ENCODE measurements around the gene ETFA. TPM values are rescaled to one million over a fixed set of nuclear protein-coding genes. Genes with fewer than 3 reads are reported as not detected.

The ETFA gene
- total RNA-seq, 2 donors from 2014 or later: 68.6 to 82.8 TPM

DNA sequence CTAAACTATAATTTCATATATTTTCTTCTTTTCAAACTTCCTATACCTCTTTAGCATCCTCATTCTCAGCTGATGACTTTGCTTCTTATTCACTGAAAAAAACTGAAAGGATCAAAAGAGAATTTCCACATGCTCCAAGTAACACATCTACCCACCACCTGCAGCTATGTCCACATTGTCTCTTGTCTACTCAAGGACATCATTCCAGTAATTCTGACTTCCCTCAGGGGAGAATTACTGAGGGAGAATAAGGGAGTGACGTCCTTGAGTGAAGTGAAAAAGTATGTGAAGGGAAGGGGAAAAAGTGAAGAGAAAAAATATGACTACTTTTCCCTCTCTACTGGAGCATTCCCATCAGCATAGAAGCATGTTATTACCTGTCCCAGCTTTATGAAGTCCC, 32.6 kb downstream of the ETFA start:
- H3K36me3 ChIP-seq: peaks cover 0 to 3% of the 10 kb centered on the region in 2 donors
- no peak for DNase-seq (ENCODE audit: low spot score)
- H3K27ac ChIP-seq: no peak overlapping the region
- TF ChIP-seq POLR2AphosphoS5 (IDR thresholded peaks at IDR 0.05) (no peak), POLR2A (IDR thresholded peaks at IDR 0.05) (no peak)
- TF ChIP-seq, protein P1, sequence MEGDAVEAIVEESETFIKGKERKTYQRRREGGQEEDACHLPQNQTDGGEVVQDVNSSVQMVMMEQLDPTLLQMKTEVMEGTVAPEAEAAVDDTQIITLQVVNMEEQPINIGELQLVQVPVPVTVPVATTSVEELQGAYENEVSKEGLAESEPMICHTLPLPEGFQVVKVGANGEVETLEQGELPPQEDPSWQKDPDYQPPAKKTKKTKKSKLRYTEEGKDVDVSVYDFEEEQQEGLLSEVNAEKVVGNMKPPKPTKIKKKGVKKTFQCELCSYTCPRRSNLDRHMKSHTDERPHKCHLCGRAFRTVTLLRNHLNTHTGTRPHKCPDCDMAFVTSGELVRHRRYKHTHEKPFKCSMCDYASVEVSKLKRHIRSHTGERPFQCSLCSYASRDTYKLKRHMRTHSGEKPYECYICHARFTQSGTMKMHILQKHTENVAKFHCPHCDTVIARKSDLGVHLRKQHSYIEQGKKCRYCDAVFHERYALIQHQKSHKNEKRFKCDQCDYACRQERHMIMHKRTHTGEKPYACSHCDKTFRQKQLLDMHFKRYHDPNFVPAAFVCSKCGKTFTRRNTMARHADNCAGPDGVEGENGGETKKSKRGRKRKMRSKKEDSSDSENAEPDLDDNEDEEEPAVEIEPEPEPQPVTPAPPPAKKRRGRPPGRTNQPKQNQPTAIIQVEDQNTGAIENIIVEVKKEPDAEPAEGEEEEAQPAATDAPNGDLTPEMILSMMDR (IDR thresholded peaks at IDR 0.05): no peak
- no peak overlapping the region for H3K4me3 ChIP-seq
- H3K27me3 ChIP-seq (replicated peaks; ENCODE audit: insufficient read depth): no peaks in the 10 kb centered on the region
- 94% methylated on average over 1 of the region's 1 CpG for WGBS
- no peaks in the 10 kb centered on the region for H3K9me3 ChIP-seq
- intact Hi-C loops (cut with DNase I): no loop called here
- H3K4me1 ChIP-seq (replicated peaks): no peaks in the 10 kb centered on the region

DNA sequence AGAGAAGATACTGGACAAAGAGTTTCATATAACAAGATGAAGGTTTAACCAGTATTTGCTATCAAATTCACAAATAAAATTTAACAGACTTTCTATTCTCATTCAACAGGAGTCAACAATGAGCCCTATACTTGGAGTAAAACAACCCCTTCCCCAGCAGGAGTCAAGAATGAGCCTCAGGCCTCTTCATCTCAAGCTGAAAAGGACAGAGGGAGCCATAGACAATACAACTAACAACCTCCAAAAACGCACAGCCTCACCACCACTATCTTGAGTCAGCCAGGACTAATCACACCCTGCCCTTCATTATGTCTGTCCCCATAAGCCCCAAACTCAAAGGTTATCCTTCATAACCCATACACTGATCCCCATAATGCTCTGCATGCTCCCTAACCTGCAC, 36.4 kb downstream of the ETFA start:
- Histone ChIP-seq H3K36me3 (no peaks in the 10 kb centered on the region), H3K4me1 (replicated peaks) (no peaks in the 10 kb centered on the region), H3K27ac (no peak overlapping the region), H3K4me3 (no peak overlapping the region), H3K27me3 (replicated peaks; ENCODE audit: insufficient read depth) (no peaks in the 10 kb centered on the region), H3K9me3 (no peaks in the 10 kb centered on the region)
- DNase-seq (ENCODE audit: low spot score): no peak
- intact Hi-C loops (cut with DNase I): no loop called here
- 68% methylated on average over 1 of the region's 1 CpG for WGBS
- no peak for TF ChIP-seq POLR2A (IDR thresholded peaks at IDR 0.05)
- TF ChIP-seq, protein P1 (IDR thresholded peaks at IDR 0.05): no peak
- no peak for TF ChIP-seq POLR2AphosphoS5 (IDR thresholded peaks at IDR 0.05)

DNA sequence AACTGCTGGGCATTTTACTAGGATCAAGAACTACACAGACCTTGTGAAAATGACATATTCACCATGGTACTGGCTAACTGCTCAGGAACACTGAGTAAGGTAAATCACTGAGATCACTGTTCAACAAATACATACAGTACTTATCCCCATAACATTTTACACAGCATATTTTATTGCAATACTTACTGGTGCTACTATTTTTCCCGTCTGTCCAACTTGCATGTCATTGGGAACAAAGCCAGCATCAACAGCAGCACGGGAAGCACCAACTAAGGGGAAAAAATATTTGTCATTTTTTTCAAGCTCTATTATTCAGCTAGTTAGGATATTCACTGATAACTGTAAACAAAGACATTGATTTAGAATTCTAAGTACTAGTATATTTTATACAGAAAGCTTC, 37.0 kb downstream of the ETFA start:
- H3K27ac ChIP-seq: no peak overlapping the region
- no peaks in the 10 kb centered on the region for H3K27me3 ChIP-seq (replicated peaks; ENCODE audit: insufficient read depth)
- no peak for TF ChIP-seq POLR2A (IDR thresholded peaks at IDR 0.05)
- TF ChIP-seq POLR2AphosphoS5 (IDR thresholded peaks at IDR 0.05): no peak
- TF ChIP-seq, protein P1 (IDR thresholded peaks at IDR 0.05): no peak
- intact Hi-C loops (cut with DNase I): no loop called here
- no peak overlapping the region for H3K4me3 ChIP-seq
- WGBS: 9% methylated on average over 2 of the region's 2 CpGs
- no peaks in the 10 kb centered on the region for H3K36me3 ChIP-seq
- H3K4me1 ChIP-seq (replicated peaks): no peaks in the 10 kb centered on the region
- DNase-seq (ENCODE audit: low spot score): no peak
- no peaks in the 10 kb centered on the region for H3K9me3 ChIP-seq

DNA sequence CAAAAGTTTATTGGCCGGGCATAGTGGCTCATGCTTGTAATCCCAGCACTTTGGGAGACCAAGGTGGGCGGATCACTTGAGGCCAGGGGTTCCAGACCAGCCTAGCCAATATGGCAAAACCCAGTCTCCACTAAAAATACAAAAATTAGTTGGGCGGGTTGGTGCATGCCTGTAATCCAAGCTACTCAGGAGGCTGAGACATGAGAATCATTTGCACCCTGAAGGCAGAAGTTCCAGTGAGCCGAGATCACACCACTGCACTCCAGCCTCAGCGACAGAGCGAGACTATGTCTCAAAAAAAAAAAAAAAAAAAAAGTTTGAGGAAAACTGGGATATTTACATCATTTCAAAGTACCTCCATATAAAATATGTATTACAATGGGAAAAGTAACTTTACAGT, 40.4 kb downstream of the ETFA start:
- H3K27ac ChIP-seq: no peak overlapping the region
- H3K9me3 ChIP-seq: no peaks in the 10 kb centered on the region
- no peak for TF ChIP-seq POLR2A (IDR thresholded peaks at IDR 0.05)
- no peak overlapping the region for H3K4me3 ChIP-seq
- DNase-seq (ENCODE audit: low spot score): no peak
- H3K36me3 ChIP-seq: no peaks in the 10 kb centered on the region
- WGBS: 94% methylated on average over 6 of the region's 6 CpGs
- intact Hi-C loops (cut with DNase I): no loop called here
- no peaks in the 10 kb centered on the region for H3K4me1 ChIP-seq (replicated peaks)
- no peaks in the 10 kb centered on the region for H3K27me3 ChIP-seq (replicated peaks; ENCODE audit: insufficient read depth)

DNA sequence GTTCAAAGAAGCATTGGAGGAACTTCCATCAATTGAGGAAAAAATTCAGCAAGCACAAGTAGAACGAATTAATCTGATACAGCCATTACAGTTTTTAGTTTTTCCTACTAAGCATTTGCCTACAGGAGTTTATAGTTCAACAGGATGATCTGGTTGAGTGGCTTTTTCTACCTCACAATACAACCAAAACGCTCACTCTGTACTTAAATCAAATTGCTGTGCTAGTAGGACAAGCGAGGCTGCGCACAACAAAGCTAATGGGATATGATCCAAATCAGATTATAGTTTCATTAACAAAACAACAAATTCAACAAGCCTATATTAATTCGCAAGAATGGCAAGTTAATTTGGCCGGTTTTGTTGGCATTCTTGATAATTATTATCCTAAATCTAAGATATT, 44.2 kb downstream of the ETFA start:
- 96% methylated on average over 6 of the region's 6 CpGs for WGBS
- Histone ChIP-seq H3K4me1 (replicated peaks) (no peaks in the 10 kb centered on the region), H3K27ac (no peak overlapping the region), H3K4me3 (no peak overlapping the region), H3K36me3 (no peaks in the 10 kb centered on the region), H3K9me3 (no peaks in the 10 kb centered on the region), H3K27me3 (replicated peaks; ENCODE audit: insufficient read depth) (no peaks in the 10 kb centered on the region)
- intact Hi-C loops (cut with DNase I): no loop called here
- TF ChIP-seq, protein P1 (IDR thresholded peaks at IDR 0.05): no peak
- TF ChIP-seq POLR2AphosphoS5 (IDR thresholded peaks at IDR 0.05): no peak
- TF ChIP-seq POLR2A (IDR thresholded peaks at IDR 0.05): no peak
- no peak for DNase-seq (ENCODE audit: low spot score)

Measured in prostate gland (tissue), 2 donors.